A549 treated with AZD2906 at 1 μM for 4 hours (cell line): ENCODE results near the gene TAL2. TPM values are rescaled to one million over a fixed set of nuclear protein-coding genes. Genes with fewer than 3 reads are reported as not detected.

Experiments
- total RNA-seq: library from RNA; stranded (reverse); fragments of 200-300 nt; extraction: Qiagen RNA extraction; gene quantifications from 5 replicates; pipeline ENCODE4 v1.2.3, GENCODE V29; 2022

The TAL2 gene
- 0.12 to 0.51 TPM (median 0.14 TPM) in 3 of 5 replicates, not detected in the others for total RNA-seq

GRCh38 chr9:105662184-105663104 lies at the start of gene TAL2:
TAL2 (plus strand) TSS chr9:105662457; CDS start chr9:105662497, 40 bp downstream.

GRCh38 chr9:105694190-105694847 lies 32.1 kb downstream of the TAL2 start, which contains the start of gene TMEM38B:
TMEM38B (plus strand) TSS chr9:105694541; CDS start chr9:105694661, 120 bp downstream.

Other genes with a start within 250 kb of the TAL2 start
- 3.4 to 4.5 TPM (median 4.2 TPM) in 5 replicates for gene FSD1L, start 214.4 kb upstream of the TAL2 start, total RNA-seq
- 6.5 to 8.6 TPM (median 7.1 TPM) in 5 replicates for gene FKTN, start 104.3 kb upstream of the TAL2 start, total RNA-seq
- gene TMEM38B, start 32.1 kb downstream of the TAL2 start, total RNA-seq = 13.8 to 14.7 TPM (median 14.2 TPM) in 5 replicates